Islet precursor cell (in vitro differentiated cells): Measurements from ENCODE around the gene ANKMY1.

Experiments used
- DNase-seq: peaks from one replicate; pipeline ENCODE4 v3.0.0-alpha.2; 2018

Gene ANKMY1

GRCh38 chr2:240468303-240469238 lies 89.2 kb downstream of the ANKMY1 start:
- DNase-seq, result no peak

- DNase-seq, result peak; percentile 43
Measured at GRCh38 chr2:240467659-240468302, 90.0 kb downstream of the ANKMY1 start.

GRCh38 chr2:240467149-240467642 lies 90.6 kb downstream of the ANKMY1 start:
- DNase-seq, result peak; percentile 47

GRCh38 chr2:240466579-240467148 lies 91.1 kb downstream of the ANKMY1 start:
- DNase-seq, result peak; percentile 44

GRCh38 chr2:240465765-240466578 lies 91.8 kb downstream of the ANKMY1 start:
- peak; percentile 50 for DNase-seq

- DNase-seq, result no peak
Measured at GRCh38 chr2:240465268-240465764, 92.5 kb downstream of the ANKMY1 start.

- DNase-seq, result peak; percentile 47
Measured at GRCh38 chr2:240464514-240465241, 93.1 kb downstream of the ANKMY1 start.

GRCh38 chr2:240463866-240464481 lies 93.8 kb downstream of the ANKMY1 start:
- no peak for DNase-seq

- peak; percentile 50 for DNase-seq
Measured at GRCh38 chr2:240463274-240463865, 94.4 kb downstream of the ANKMY1 start.

- peak; percentile 28 for DNase-seq
Measured at GRCh38 chr2:240462707-240463273, 95.0 kb downstream of the ANKMY1 start.

GRCh38 chr2:240462073-240462706 lies 95.6 kb downstream of the ANKMY1 start:
- peak; percentile 45 for DNase-seq

- DNase-seq, result no peak
Measured at GRCh38 chr2:240461471-240462072, 96.2 kb downstream of the ANKMY1 start.

- DNase-seq, result peak; percentile 55
Measured at GRCh38 chr2:240460781-240461431, 96.9 kb downstream of the ANKMY1 start.

GRCh38 chr2:240460253-240460711 lies 97.5 kb downstream of the ANKMY1 start:
- DNase-seq, result peak; percentile 37

GRCh38 chr2:240459401-240460252 lies 98.2 kb downstream of the ANKMY1 start:
- DNase-seq, result peak; percentile 54

- peak; percentile 42 for DNase-seq
Measured at GRCh38 chr2:240458900-240459391, 98.8 kb downstream of the ANKMY1 start.
